HG03135 (cell line): ENCODE results near the gene ENTPD8.
A peak's percentile ranks its signal among the peaks of the same experiment; 100 is the strongest.

Source experiments
- ATAC-seq: cut with Tn5 transposase; IDR thresholded peaks from one replicate; pipeline ENCODE4 v1.9.1; 2021; ENCODE audit warnings: mild to moderate bottlenecking, moderate library complexity; ENCODE audit not compliant: unreplicated experiment

The ENTPD8 gene

GRCh38 chr9:137433349-137433915, 7.7 kb downstream of the ENTPD8 start:
- ATAC-seq = no peak

GRCh38 chr9:137432687-137433348, 8.3 kb downstream of the ENTPD8 start:
- ATAC-seq = no peak

- ATAC-seq = no peak
Measured at GRCh38 chr9:137431416-137431931, 9.7 kb downstream of the ENTPD8 start.

GRCh38 chr9:137430723-137431415, 10.3 kb downstream of the ENTPD8 start:
- no peak for ATAC-seq

GRCh38 chr9:137429974-137430722, 11.0 kb downstream of the ENTPD8 start:
- ATAC-seq = no peak

GRCh38 chr9:137429546-137429890, 11.6 kb downstream of the ENTPD8 start:
- ATAC-seq = no peak

GRCh38 chr9:137428841-137429545, 12.2 kb downstream of the ENTPD8 start:
- no peak for ATAC-seq

GRCh38 chr9:137428311-137428630, 12.9 kb downstream of the ENTPD8 start:
- no peak for ATAC-seq

- no peak for ATAC-seq
Measured at GRCh38 chr9:137427454-137428310, 13.5 kb downstream of the ENTPD8 start.

- no peak for ATAC-seq
Measured at GRCh38 chr9:137426018-137426681, 15.0 kb downstream of the ENTPD8 start.

- peak; percentile 33 for ATAC-seq
Measured at GRCh38 chr9:137423514-137424291, 17.5 kb downstream of the ENTPD8 start.

- peak; percentile 81 for ATAC-seq
Measured at GRCh38 chr9:137422604-137423513, 18.3 kb downstream of the ENTPD8 start, which contains the start of the genes EXD3 and NOXA1. TSS of gene EXD3 (minus strand) at chr9:137423162. CDS start at chr9:137395357, 27,805 bp downstream. TSS of gene NOXA1 (plus strand) at chr9:137423393. CDS start at chr9:137423530, 137 bp downstream.

- no peak for ATAC-seq
Measured at GRCh38 chr9:137421838-137422603, 19.1 kb downstream of the ENTPD8 start.

- no peak for ATAC-seq
Measured at GRCh38 chr9:137417161-137418021, 23.8 kb downstream of the ENTPD8 start.

- no peak for ATAC-seq
Measured at GRCh38 chr9:137416563-137417151, 24.5 kb downstream of the ENTPD8 start.
